HEK293 (cell line): ENCODE measurements around the gene REC8.
"Not testable (repeated sequence)": the region's sequence is repeated elsewhere in the genome, so short reads cannot be mapped to it uniquely, and the experiment has no call there.

Experiments
- CTCF ChIA-PET: fragments of 350-600 bp; formaldehyde crosslinking; extraction: SDS; loops from one replicate; lab custom pipeline; 2021; ENCODE audit warnings: antibody characterized with exemption; lab: Yijun Ruan, JAX
- POLR2A ChIA-PET: fragments of 300-600 bp; formaldehyde crosslinking; extraction: SDS; loops from one replicate; lab custom pipeline; 2020; ENCODE audit warnings: antibody characterized with exemption, inconsistent platforms; lab: Yijun Ruan, JAX
- H3K27ac ChIP-seq: fragments of 200-500 bp; sonication (Bioruptor generic); 2 replicates; pipeline ENCODE4 v1.5.1; 2014; ENCODE audit warnings: low read depth, low read length, control low read depth, inconsistent platforms; ENCODE audit errors: extremely low read depth
- H3K36me3 ChIP-seq, 2 experiments: fragments of 200-500 bp in 1 of 2; sonication (Bioruptor generic) in 1 of 2; 1 replicate in 1 of 2; 2 replicates in 1 of 2; pipeline ENCODE4 v1.5.1; 2014 to 2017; ENCODE audit warnings: inconsistent platforms in 2 of 2, low read length in 2 of 2; ENCODE audit not compliant: control insufficient read depth in 2 of 2, insufficient read depth in 1 of 2
- H3K4me1 ChIP-seq: fragments of 200-500 bp; sonication (Bioruptor generic); 2 replicates; pipeline ENCODE4 v1.5.1; 2014; ENCODE audit warnings: mild to moderate bottlenecking, low read length, inconsistent platforms; ENCODE audit not compliant: control insufficient read depth, insufficient read depth
- H3K4me3 ChIP-seq: 2 replicates; pipeline ENCODE4 v1.5.1; 2011; ENCODE audit warnings: low read depth, mild to moderate bottlenecking, control low read depth, low read length, moderate library complexity
- H3K9me3 ChIP-seq: fragments of 200-500 bp; sonication (Bioruptor generic); 2 replicates; pipeline ENCODE4 v1.5.1; 2014; ENCODE audit warnings: low read depth, low read length, inconsistent platforms; ENCODE audit not compliant: control insufficient read depth, insufficient read depth
- BCL11B ChIP-seq: fragments of 450-650 bp; formaldehyde crosslinking; IDR thresholded peaks from 2 replicates; pipeline ENCODE4 v1.5.1; 2016; ENCODE audit warnings: low read depth, missing biosample characterization, missing genetic modification characterization
- EGR2 ChIP-seq: fragments of 450-650 bp; formaldehyde crosslinking; IDR thresholded peaks from 2 replicates; pipeline ENCODE4 v1.5.1; 2016; ENCODE audit warnings: low read depth, missing biosample characterization, missing genetic modification characterization
- GLIS1 ChIP-seq: fragments of 450-650 bp; formaldehyde crosslinking; IDR thresholded peaks from 2 replicates; pipeline ENCODE4 v1.5.1; 2016; ENCODE audit warnings: missing biosample characterization, missing genetic modification characterization
- ZFHX2 ChIP-seq: fragments of 450-650 bp; formaldehyde crosslinking; conservative IDR thresholded peaks from 2 replicates; pipeline ENCODE4 v1.5.1; 2016; ENCODE audit warnings: missing biosample characterization, missing genetic modification characterization
- ZNF274 ChIP-seq, 2 experiments: fragments of 200-500 bp in 1 of 2; fragments of 450-650 bp in 1 of 2; sonication (Bioruptor generic) in 1 of 2; formaldehyde crosslinking in 1 of 2; IDR thresholded peaks; 2 replicates each; pipeline versions ENCODE4 v1.5.1 to v1.6.1; 2014 to 2016; ENCODE audit warnings: borderline replicate concordance in 1 of 2, inconsistent platforms in 1 of 2, low read length in 1 of 2, missing biosample characterization in 1 of 2, missing genetic modification characterization in 1 of 2
- ZNF416 ChIP-seq: fragments of 450-650 bp; formaldehyde crosslinking; IDR thresholded peaks from 2 replicates; pipeline ENCODE4 v1.5.1; 2016; ENCODE audit warnings: missing biosample characterization, missing genetic modification characterization
- ZNF423 ChIP-seq: fragments of 450-650 bp; formaldehyde crosslinking; IDR thresholded peaks from 2 replicates; pipeline ENCODE4 v1.5.1; 2016; ENCODE audit warnings: missing biosample characterization, missing genetic modification characterization
- ZNF530 ChIP-seq: fragments of 450-650 bp; formaldehyde crosslinking; IDR thresholded peaks from 2 replicates; pipeline ENCODE4 v1.5.1; 2016; ENCODE audit warnings: low read depth, missing biosample characterization, missing genetic modification characterization
- ZNF560 ChIP-seq: fragments of 450-650 bp; formaldehyde crosslinking; IDR thresholded peaks from 2 replicates; pipeline ENCODE4 v1.5.1; 2017; ENCODE audit warnings: missing biosample characterization, missing genetic modification characterization, borderline replicate concordance
- ZNF791 ChIP-seq: fragments of 450-650 bp; formaldehyde crosslinking; IDR thresholded peaks from 2 replicates; pipeline ENCODE4 v1.5.1; 2016; ENCODE audit warnings: missing biosample characterization, missing genetic modification characterization
- ZNF830 ChIP-seq: fragments of 450-650 bp; IDR thresholded peaks from 2 replicates; pipeline ENCODE4 v1.5.0; 2018; ENCODE audit warnings: missing biosample characterization, missing genetic modification characterization, low read depth, mild to moderate bottlenecking, moderate library complexity
- TF ChIP-seq, protein P1 (sequence below): fragments of 450-650 bp; formaldehyde crosslinking; IDR thresholded peaks from 2 replicates; pipeline ENCODE4 v1.5.1; 2016; ENCODE audit warnings: missing biosample characterization, missing genetic modification characterization

REC8 gene

GRCh38 chr14:24198814-24199524 lies 27.1 kb downstream of the REC8 start:
- CTCF ChIA-PET: no interaction called here
- POLR2A ChIA-PET: interaction anchor here (1.6 to 2.0 kb wide), 2 partner anchors 10 to 14 kb away, joined by 4 to 7 read pairs; partner anchors contain the start of genes CHMP4A and IPO4
- peaks cover 4 to 31% of the 10 kb centered on the region in 2 experiments; a peak in 2 of 3 replicates for H3K36me3 ChIP-seq

GRCh38 chr14:24202538-24202937 lies 30.7 kb downstream of the REC8 start:
- H3K4me3 ChIP-seq, CTCF ChIA-PET, H3K27ac ChIP-seq, H3K4me1 ChIP-seq, H3K9me3 ChIP-seq: not testable (repeated sequence)
- peaks cover 7 to 54% of the 10 kb centered on the region in 2 experiments; a peak in 2 of 3 replicates for H3K36me3 ChIP-seq
- POLR2A ChIA-PET: interaction anchor here (0.9 kb wide), 1 partner anchor 11 kb away, joined by 3 read pairs; the partner anchor contains the start of gene CHMP4A

More at GRCh38 chr14:24198814-24199524, 27.1 kb downstream of the REC8 start:
- TF ChIP-seq EGR2 (tag by site-specific recombination): peak; percentile 60
- no peak for TF ChIP-seq ZNF423 (tag by site-specific recombination)
- TF ChIP-seq GLIS1 (tag by site-specific recombination): 0 out of 2 replicates have a peak, but pooled peaks have one; percentile 11
- TF ChIP-seq ZNF830 (tag by site-specific recombination): no peak
- no peak for TF ChIP-seq ZNF560
- TF ChIP-seq ZNF791: no peak
- TF ChIP-seq, protein P1, sequence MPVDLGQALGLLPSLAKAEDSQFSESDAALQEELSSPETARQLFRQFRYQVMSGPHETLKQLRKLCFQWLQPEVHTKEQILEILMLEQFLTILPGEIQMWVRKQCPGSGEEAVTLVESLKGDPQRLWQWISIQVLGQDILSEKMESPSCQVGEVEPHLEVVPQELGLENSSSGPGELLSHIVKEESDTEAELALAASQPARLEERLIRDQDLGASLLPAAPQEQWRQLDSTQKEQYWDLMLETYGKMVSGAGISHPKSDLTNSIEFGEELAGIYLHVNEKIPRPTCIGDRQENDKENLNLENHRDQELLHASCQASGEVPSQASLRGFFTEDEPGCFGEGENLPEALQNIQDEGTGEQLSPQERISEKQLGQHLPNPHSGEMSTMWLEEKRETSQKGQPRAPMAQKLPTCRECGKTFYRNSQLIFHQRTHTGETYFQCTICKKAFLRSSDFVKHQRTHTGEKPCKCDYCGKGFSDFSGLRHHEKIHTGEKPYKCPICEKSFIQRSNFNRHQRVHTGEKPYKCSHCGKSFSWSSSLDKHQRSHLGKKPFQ: peak; percentile 46; the same call in 1 of the 2 replicates
- TF ChIP-seq ZFHX2: peak; percentile 61
- TF ChIP-seq BCL11B (tag by site-specific recombination): no peak
- TF ChIP-seq ZNF274 (IDR thresholded peaks at IDR 0.05; ENCODE audit: low read length): no peak
- peak; percentile 62; the same call in 1 of the 2 replicates for TF ChIP-seq ZNF274 (tag by site-specific recombination; IDR thresholded peaks at IDR 0.05; ENCODE audit: borderline replicate concordance)
- no peak for TF ChIP-seq ZNF530
- TF ChIP-seq ZNF416 (tag by site-specific recombination): no peak
- TF ChIP-seq, all 188 proteins: peak for 5
- Histone ChIP-seq H3K4me1 (peaks cover 4% of the 10 kb centered on the region; the same call in 1 of the 2 replicates), H3K9me3 (no peaks in the 10 kb centered on the region), H3K4me3 (no peak overlapping the region), H3K27ac (peak overlapping the region; percentile 25; the same call in 1 of the 2 replicates)

DNA sequence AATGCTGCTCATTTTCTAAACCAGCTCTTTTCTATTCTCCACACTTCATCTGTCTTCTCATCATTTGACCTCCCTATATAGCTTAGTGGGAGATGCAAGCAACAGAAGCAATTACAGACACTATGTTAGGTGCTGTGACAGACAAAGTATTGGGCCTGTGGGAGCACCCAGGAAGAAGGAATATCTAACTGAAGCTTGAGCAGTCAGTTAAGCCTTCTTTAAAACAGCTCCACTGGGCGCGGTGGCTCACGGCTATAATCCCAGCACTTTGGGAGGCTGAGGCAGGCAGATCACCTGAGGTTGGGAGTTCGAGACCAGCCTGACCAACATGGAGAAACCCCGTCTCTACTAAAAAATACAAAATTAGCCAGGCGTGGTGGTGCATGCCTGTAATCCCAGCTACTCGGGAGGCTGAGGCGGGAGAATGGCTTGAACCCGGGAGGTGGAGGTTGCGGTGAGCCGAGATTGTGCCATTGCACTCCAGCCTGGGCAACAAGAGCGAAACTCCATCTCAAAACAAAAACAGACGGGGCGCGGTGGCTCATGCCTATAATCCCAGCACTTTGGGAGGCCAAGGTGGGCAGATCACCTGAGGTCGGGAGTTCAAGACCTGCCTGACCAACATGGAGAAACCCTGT lies 31.5 kb downstream of the REC8 start:
- H3K4me1 ChIP-seq, H3K27ac ChIP-seq, H3K9me3 ChIP-seq, CTCF ChIA-PET, H3K4me3 ChIP-seq: not testable (repeated sequence)
- H3K36me3 ChIP-seq: peaks cover 12 to 62% of the 10 kb centered on the region in 2 experiments
- POLR2A ChIA-PET: interaction anchor here (0.9 kb wide), 1 partner anchor 10 kb away, joined by 3 read pairs; the partner anchor contains the start of gene CHMP4A
